HepG2 (cell line): Measurements from ENCODE around the gene METTL26. TPM values are rescaled to one million over a fixed set of nuclear protein-coding genes. Genes with fewer than 3 reads are reported as not detected.
A peak's percentile ranks its signal among the peaks of the same experiment; 100 is the strongest.

ENCODE experiments used
- ATAC-seq: fragments of 200-7000 bp; cut with Tn5 transposase; 3 replicates; pipeline ENCODE4 v1.9.1; 2020; ENCODE audit warnings: mild to moderate bottlenecking, moderate library complexity
- Bru-seq: library from RNA; stranded (reverse); fragments of 400-500 nt; gene quantifications from one replicate; lab custom pipeline; 2021; lab: Mats Ljungman, UMichigan
- BruChase-seq, 2 experiments: library from RNA; stranded (reverse); fragments of 400-500 nt; gene quantifications; one replicate each; lab custom pipeline; 2021; lab: Mats Ljungman, UMichigan
- BruUV-seq: library from RNA; stranded (reverse); fragments of 400-500 nt; replicated peaks from 2 replicates; lab custom pipeline; 2021; lab: Mats Ljungman, UMichigan
- CTCF ChIA-PET: fragments of 300-600 bp; formaldehyde crosslinking; extraction: SDS; loops from one replicate; lab custom pipeline; 2021; ENCODE audit warnings: low total read pairs, inconsistent platforms, low intra/inter-chr PET ratio; lab: Yijun Ruan, JAX
- POLR2A ChIA-PET: fragments of 350-600 bp; sonication (Branson Sonifier 250); formaldehyde crosslinking; loops from one replicate; lab custom pipeline; 2020; ENCODE audit warnings: antibody characterized with exemption, inconsistent platforms; lab: Yijun Ruan, JAX
- DNase-seq: peaks from one replicate; pipeline ENCODE4 v3.0.0-alpha.2; 2015; ENCODE audit warnings: low spot score
- FAIRE-seq: peaks from 3 replicates; lab custom pipeline; 2011; peaks lifted over from hg19 to GRCh38; lab: Jason Lieb, UNC
- H2AFZ ChIP-seq: one replicate; pipeline ENCODE4 v1.6.1; 2011; ENCODE audit warnings: low read length, inconsistent platforms
- H3K27ac ChIP-seq: fragments of 300-600 bp; 3 replicates; pipeline ENCODE4 v1.8.0; 2011; ENCODE audit warnings: mixed run types, mild to moderate bottlenecking, mixed read lengths, low read length, inconsistent platforms; ENCODE audit not compliant: insufficient read depth; ENCODE audit errors: extremely low read length
- H3K27me3 ChIP-seq, 2 experiments: fragments of 200-600 bp in 1 of 2; 2 replicates in 1 of 2; 3 replicates in 1 of 2; pipeline versions ENCODE4 v1.6.0 to v1.8.0; 2011; ENCODE audit warnings: low read length in 2 of 2, mild to moderate bottlenecking in 2 of 2, moderate library complexity in 2 of 2, inconsistent platforms in 1 of 2; ENCODE audit not compliant: insufficient read depth in 2 of 2, control insufficient read depth in 1 of 2
- H3K36me3 ChIP-seq, 2 experiments: fragments of 200-600 bp in 1 of 2; replicated peaks in 1 of 2; 2 replicates in 1 of 2; 3 replicates in 1 of 2; pipeline versions ENCODE4 v1.5.1 to v1.8.0; 2011; ENCODE audit warnings: low read length in 2 of 2, inconsistent platforms in 1 of 2; ENCODE audit not compliant: insufficient read depth in 2 of 2, control insufficient read depth in 1 of 2
- H3K4me1 ChIP-seq: 2 replicates; pipeline ENCODE4 v1.5.1; 2012; ENCODE audit warnings: low read length, inconsistent platforms; ENCODE audit not compliant: insufficient read depth
- H3K4me2 ChIP-seq: 2 replicates; pipeline ENCODE4 v1.6.0; 2011; ENCODE audit warnings: low read depth, low read length, inconsistent platforms
- H3K4me3 ChIP-seq, 3 experiments: fragments of 200-600 bp in 1 of 3; sonication (generic), shearing (Covaris generic) in 1 of 3; replicated peaks in 1 of 3; 2 replicates each; pipeline ENCODE4 v1.5.1; 2011 to 2016; ENCODE audit warnings: low read length in 3 of 3, inconsistent platforms in 2 of 3, low read depth in 2 of 3, mild to moderate bottlenecking in 2 of 3, control low read depth in 1 of 3, mixed read lengths in 1 of 3; ENCODE audit not compliant: insufficient read depth in 1 of 3
- H3K79me2 ChIP-seq: one replicate; pipeline ENCODE4 v1.6.1; 2011; ENCODE audit warnings: low read length, inconsistent platforms; ENCODE audit not compliant: insufficient read depth
- H3K9ac ChIP-seq: 2 replicates; pipeline ENCODE4 v1.6.0; 2011; ENCODE audit warnings: mild to moderate bottlenecking, low read depth, low read length, inconsistent platforms; ENCODE audit not compliant: insufficient read depth
- H3K9me3 ChIP-seq: 2 replicates; pipeline ENCODE4 v1.5.1; 2012; ENCODE audit warnings: mild to moderate bottlenecking, low read length
- H4K20me1 ChIP-seq: 2 replicates; pipeline ENCODE4 v1.6.0; 2011; ENCODE audit warnings: inconsistent platforms, mild to moderate bottlenecking, low read length, moderate library complexity; ENCODE audit not compliant: insufficient read depth
- CEBPG ChIP-seq: IDR thresholded peaks from 2 replicates; pipeline ENCODE4 v1.6.1; 2016
- MYC ChIP-seq: sonication (generic); formaldehyde crosslinking; IDR thresholded peaks from 2 replicates; pipeline ENCODE4 v1.9.0; 2021; ENCODE audit warnings: missing genetic modification reagents, borderline replicate concordance
- SP4 ChIP-seq: sonication (generic); formaldehyde crosslinking; IDR thresholded peaks from 2 replicates; pipeline ENCODE4 v1.8.1; 2023; ENCODE audit warnings: mild to moderate bottlenecking, missing genetic modification reagents
- SRY ChIP-seq: sonication (generic); formaldehyde crosslinking; IDR thresholded peaks from 2 replicates; pipeline ENCODE4 v1.8.0; 2022; ENCODE audit warnings: mild to moderate bottlenecking, missing genetic modification reagents
- STAG1 ChIP-seq: sonication (generic); formaldehyde crosslinking; IDR thresholded peaks from 2 replicates; pipeline ENCODE4 v1.4.0; 2020; ENCODE audit warnings: missing genetic modification reagents
- ZFP90 ChIP-seq: sonication (generic); formaldehyde crosslinking; IDR thresholded peaks from 2 replicates; pipeline ENCODE4 v1.8.0; 2022; ENCODE audit warnings: missing genetic modification reagents, mild to moderate bottlenecking, inconsistent platforms, borderline replicate concordance
- ZNF160 ChIP-seq: sonication (generic); formaldehyde crosslinking; IDR thresholded peaks from 2 replicates; pipeline ENCODE4 v1.8.0; 2022; ENCODE audit warnings: mild to moderate bottlenecking, inconsistent platforms, missing genetic modification reagents
- ZNF230 ChIP-seq: sonication (generic); formaldehyde crosslinking; IDR thresholded peaks from 2 replicates; pipeline ENCODE4 v1.4.0; 2020; ENCODE audit warnings: mild to moderate bottlenecking, missing genetic modification reagents
- ZNF672 ChIP-seq: sonication (generic); formaldehyde crosslinking; IDR thresholded peaks from 2 replicates; pipeline ENCODE4 v1.8.1; 2022; ENCODE audit warnings: missing genetic modification reagents
- ZNF878 ChIP-seq: sonication (generic); formaldehyde crosslinking; IDR thresholded peaks from 2 replicates; pipeline ENCODE4 v1.8.1; 2023; ENCODE audit warnings: mild to moderate bottlenecking, missing genetic modification reagents, moderate library complexity
- WGBS: methylation state at CpG from one replicate; pipeline ENCODE4 v1.1.6; 2017; ENCODE audit warnings: low lambda C conversion rate; 5-methylcytosine and 5-hydroxymethylcytosine counted together
- in situ Hi-C: cut with HindIII; loops from 2 replicates; pipeline ENCODE4 v1.10.0; 2017; ENCODE audit warnings: low pct_unique_long_range_greater_than_20kb; ENCODE audit not compliant: extremely low pct_ligation_motif_present
- intact Hi-C: fragments of 100-400 bp; cut with micrococcal nuclease; formaldehyde crosslinking; loops from one replicate; pipeline ENCODE4 v1.10.0; 2022; ENCODE audit not compliant: unreplicated experiment
- long read RNA-seq, 2 experiments: library from RNA in 1 of 2; library from polyadenylated mRNA in 1 of 2; stranded (forward) in 1 of 2; unstranded in 1 of 2; transcript quantifications; one replicate each; pipeline ENCODE4 v2.0.0, GENCODE V29; 2019 to 2022
- polyA minus RNA-seq, 3 experiments: library from RNA; depleted of rRNA, polyadenylated mRNA; stranded (reverse); fragments of >200 nt; gene quantifications; 2 replicates each; pipeline ENCODE4 v1.2.3, GENCODE V29; 2011; ENCODE audit warnings: low replicate concordance in 1 of 3
- polyA plus RNA-seq, 8 experiments: library from polyadenylated mRNA; depleted of rRNA in 3 of 8; stranded (reverse) in 7 of 8; unstranded in 1 of 8; fragments of >200 nt; fragmentation: Illumina TruSeq in 4 of 8; extraction: Trizol in 4 of 8; gene quantifications; 2 replicates each; pipeline versions ENCODE4 v1.2.1 to v1.2.3, GENCODE V29; 2011 to 2016; ENCODE audit warnings: low read depth in 4 of 8, missing spikeins in 1 of 8, mixed read lengths in 1 of 8; ENCODE audit not compliant: insufficient read depth in 1 of 8
- total RNA-seq, 5 experiments: library from RNA; depleted of rRNA; stranded (reverse); fragments of >200 nt; fragmentation: Illumina TruSeq; extraction: Trizol; gene quantifications; 2 replicates each; pipeline ENCODE4 v1.2.3, GENCODE V29; 2016; ENCODE audit warnings: low read depth in 1 of 5
- TF ChIP-seq, protein P1 (sequence below): sonication (generic); formaldehyde crosslinking; IDR thresholded peaks from 2 replicates; pipeline ENCODE4 v1.4.0; 2020; ENCODE audit warnings: missing genetic modification reagents, mild to moderate bottlenecking, borderline replicate concordance

The METTL26 gene
- total RNA-seq (2016; rRNA removed; fragmentation: Illumina TruSeq; extraction: Trizol) (70.1 and 75.1 TPM in 2 replicates), polyA plus RNA-seq (2011; rRNA removed) (65.5 and 65.8 TPM in 2 replicates), polyA minus RNA-seq (2011; rRNA and poly(A)+ RNA removed; ENCODE audit: low replicate concordance) (66.6 and 95.2 TPM in 2 replicates), Bru-seq, nascent RNA (percentile 61 among the genes with signal in this experiment), BruChase-seq, experiment 1, labeled RNA remaining after a 6-hour chase (percentile 63 among the genes with signal in this experiment), BruChase-seq, experiment 2, labeled RNA remaining after a 2-hour chase (percentile 55 among the genes with signal in this experiment)
- 106 and 145 TPM in 2 replicates for total RNA-seq (2016; cell fraction: cytosol; rRNA removed; fragmentation: Illumina TruSeq; extraction: Trizol; ENCODE audit: low read depth)
- total RNA-seq (2016; cell fraction: insoluble cytoplasmic fraction; rRNA removed; fragmentation: Illumina TruSeq; extraction: Trizol) = 72.6 and 72.8 TPM in 2 replicates
- total RNA-seq (2016; cell fraction: membrane; rRNA removed; fragmentation: Illumina TruSeq; extraction: Trizol) = 85.6 and 121 TPM in 2 replicates
- 25.9 and 26.1 TPM in 2 replicates for total RNA-seq (2016; cell fraction: nucleus; rRNA removed; fragmentation: Illumina TruSeq; extraction: Trizol)
- polyA plus RNA-seq (2011; cell fraction: cytosol; rRNA removed) = 61.3 and 112 TPM in 2 replicates
- 121 and 152 TPM in 2 replicates for polyA plus RNA-seq (2011; cell fraction: nucleus; rRNA removed)
- polyA plus RNA-seq (2012) = 40.7 and 43.0 TPM in 2 replicates
- polyA plus RNA-seq (2016; cell fraction: cytosol; fragmentation: Illumina TruSeq; extraction: Trizol; ENCODE audit: low read depth) = 158 and 183 TPM in 2 replicates
- 91.6 and 101 TPM in 2 replicates for polyA plus RNA-seq (2016; cell fraction: insoluble cytoplasmic fraction; fragmentation: Illumina TruSeq; extraction: Trizol; ENCODE audit: low read depth)
- 118 and 119 TPM in 2 replicates for polyA plus RNA-seq (2016; cell fraction: membrane; fragmentation: Illumina TruSeq; extraction: Trizol; ENCODE audit: low read depth)
- polyA plus RNA-seq (2016; cell fraction: nucleus; fragmentation: Illumina TruSeq; extraction: Trizol; ENCODE audit: insufficient read depth, low read depth) = 66.7 and 70.0 TPM in 2 replicates
- polyA minus RNA-seq (2011; cell fraction: cytosol; rRNA and poly(A)+ RNA removed) = 30.0 and 37.0 TPM in 2 replicates
- 15.3 and 23.3 TPM in 2 replicates for polyA minus RNA-seq (2011; cell fraction: nucleus; rRNA and poly(A)+ RNA removed)
- long read RNA-seq, experiment 1, transcript METTL26-201 (6 exons, 794 nt) = minor isoform, 15 of 122 reads
- long read RNA-seq, experiment 1, transcript METTL26-202 (3 exons, 544 nt) = minor isoform, 20 of 122 reads
- long read RNA-seq, experiment 1, transcript METTL26-204 (4 exons, 558 nt) = minor isoform, 19 of 122 reads
- long read RNA-seq, experiment 1, transcript METTL26-203 (4 exons, 604 nt) = major isoform, 23 of 122 reads
- long read RNA-seq, experiment 1, partial matches to known transcripts = 2 of 122 reads
- long read RNA-seq, experiment 1, other reads (novel, unspliced or antisense) = 18 of 122 reads
- long read RNA-seq, experiment 2, transcript METTL26-204 (4 exons, 558 nt) = minor isoform, 13 of 140 reads
- long read RNA-seq, experiment 2, transcript METTL26-211 (5 exons, 588 nt) = minor isoform, 14 of 140 reads
- long read RNA-seq, experiment 2, transcript METTL26-202 (3 exons, 544 nt) = major isoform, 28 of 140 reads
- long read RNA-seq, experiment 2, transcript METTL26-201 (6 exons, 794 nt) = minor isoform, 8 of 140 reads
- long read RNA-seq, experiment 2, partial matches to known transcripts = 5 of 140 reads
- long read RNA-seq, experiment 2, other reads (novel, unspliced or antisense) = 56 of 140 reads

DNA sequence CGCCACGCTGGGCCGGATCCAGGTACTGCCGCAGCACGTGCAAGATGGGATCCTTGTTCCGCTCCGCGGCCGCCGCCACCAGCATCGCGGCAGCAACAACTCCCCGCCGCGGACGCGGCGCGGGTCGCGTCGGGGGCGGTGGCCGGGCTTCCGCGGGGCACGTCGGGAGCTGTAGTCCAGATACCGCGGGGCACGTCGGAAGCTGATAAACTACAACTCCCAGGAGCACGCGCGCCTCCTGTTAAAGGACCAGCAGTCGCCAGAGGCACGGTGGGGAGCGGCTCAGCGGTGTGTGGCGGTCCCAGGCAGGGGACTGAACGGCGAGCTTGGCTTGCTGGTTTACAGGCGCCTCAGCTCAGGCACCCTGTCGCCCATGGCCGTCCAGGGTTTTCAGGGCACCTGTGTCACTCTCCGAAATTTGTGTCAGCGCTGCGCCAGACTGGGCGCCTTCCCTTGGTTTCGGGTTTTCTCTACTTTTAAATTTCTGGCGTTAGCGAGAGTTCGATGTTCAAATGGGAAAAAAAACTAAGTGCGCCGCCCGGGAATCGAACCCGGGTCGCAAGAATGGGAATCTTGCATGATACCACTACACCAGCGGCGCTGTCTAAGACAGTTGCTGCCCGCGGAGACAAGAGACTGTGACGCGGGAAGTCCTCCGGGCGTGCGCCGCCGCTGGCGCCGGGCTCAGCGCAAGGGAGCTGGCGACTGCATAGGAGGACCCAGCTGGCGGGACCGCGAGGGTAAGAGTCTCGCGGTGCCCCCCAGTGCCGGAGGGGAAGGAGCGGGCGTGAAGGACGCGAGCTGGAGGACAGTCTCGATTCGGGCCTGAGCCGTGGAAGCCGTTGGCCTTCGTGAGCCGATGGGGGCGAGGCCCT, at the start of gene METTL26:
Gene METTL26 (minus strand): TSS at position 100 of the 875 bp plus-strand sequence. CDS start 15 bp downstream, at position 85.
- WGBS = 0% methylated on average over 8 of the region's 91 CpGs
- ATAC-seq (peak; percentile 80), DNase-seq (peak; percentile 92), FAIRE-seq (peak; percentile 36)
- peak within 1 kb of the TSS; percentile 88 for H3K27ac ChIP-seq
- H3K9me3 ChIP-seq = no peaks in the 10 kb centered on the region
- intact Hi-C loops = no loop called here
- peaks cover 6% of the 10 kb centered on the region for H3K79me2 ChIP-seq
- peak within 1 kb of the TSS; percentile 90 to 94 (median 92) for H3K4me3 ChIP-seq
- BruUV-seq = no TSS peak
- no peak within 1 kb of the TSS for H2AFZ ChIP-seq
- in situ Hi-C loops = no loop called here
- no peaks in the 10 kb centered on the region; a peak in 1 of 5 replicates for H3K36me3 ChIP-seq
- CTCF ChIA-PET = no interaction called here
- peak within 1 kb of the TSS; percentile 83 for H3K9ac ChIP-seq
- peaks cover 37% of the 10 kb centered on the region for H3K4me1 ChIP-seq
- POLR2A ChIA-PET = interaction anchor here (0.8 to 2.1 kb wide), 14 partner anchors 9 to 284 kb away, joined by 3 to 13 read pairs (median 3); partner anchors contain the start of genes AXIN1, RHOT2, STUB1 and WDR24
- H3K27me3 ChIP-seq = no peaks in the 10 kb centered on the region
- H4K20me1 ChIP-seq = no peaks in the 10 kb centered on the region
- H3K4me2 ChIP-seq = peak within 1 kb of the TSS; percentile 99
- TF ChIP-seq MYC (peak; percentile 95), STAG1 (CRISPR knock-in tag) (no peak), ZNF672 (CRISPR knock-in tag) (peak; percentile 86; the same call in 1 of the 2 replicates), ZNF230 (CRISPR knock-in tag) (peak; percentile 51; the same call in 1 of the 2 replicates), ZNF160 (CRISPR knock-in tag) (no peak; the same call in 1 of the 2 replicates), ZNF878 (CRISPR knock-in tag) (no peak), ZFP90 (peak; percentile 54; the same call in 1 of the 2 replicates), SRY (CRISPR knock-in tag) (no peak), CEBPG (CRISPR knock-in tag) (no peak; the same call in 1 of the 2 replicates), SP4 (peak; percentile 82)
- TF ChIP-seq, protein P1, sequence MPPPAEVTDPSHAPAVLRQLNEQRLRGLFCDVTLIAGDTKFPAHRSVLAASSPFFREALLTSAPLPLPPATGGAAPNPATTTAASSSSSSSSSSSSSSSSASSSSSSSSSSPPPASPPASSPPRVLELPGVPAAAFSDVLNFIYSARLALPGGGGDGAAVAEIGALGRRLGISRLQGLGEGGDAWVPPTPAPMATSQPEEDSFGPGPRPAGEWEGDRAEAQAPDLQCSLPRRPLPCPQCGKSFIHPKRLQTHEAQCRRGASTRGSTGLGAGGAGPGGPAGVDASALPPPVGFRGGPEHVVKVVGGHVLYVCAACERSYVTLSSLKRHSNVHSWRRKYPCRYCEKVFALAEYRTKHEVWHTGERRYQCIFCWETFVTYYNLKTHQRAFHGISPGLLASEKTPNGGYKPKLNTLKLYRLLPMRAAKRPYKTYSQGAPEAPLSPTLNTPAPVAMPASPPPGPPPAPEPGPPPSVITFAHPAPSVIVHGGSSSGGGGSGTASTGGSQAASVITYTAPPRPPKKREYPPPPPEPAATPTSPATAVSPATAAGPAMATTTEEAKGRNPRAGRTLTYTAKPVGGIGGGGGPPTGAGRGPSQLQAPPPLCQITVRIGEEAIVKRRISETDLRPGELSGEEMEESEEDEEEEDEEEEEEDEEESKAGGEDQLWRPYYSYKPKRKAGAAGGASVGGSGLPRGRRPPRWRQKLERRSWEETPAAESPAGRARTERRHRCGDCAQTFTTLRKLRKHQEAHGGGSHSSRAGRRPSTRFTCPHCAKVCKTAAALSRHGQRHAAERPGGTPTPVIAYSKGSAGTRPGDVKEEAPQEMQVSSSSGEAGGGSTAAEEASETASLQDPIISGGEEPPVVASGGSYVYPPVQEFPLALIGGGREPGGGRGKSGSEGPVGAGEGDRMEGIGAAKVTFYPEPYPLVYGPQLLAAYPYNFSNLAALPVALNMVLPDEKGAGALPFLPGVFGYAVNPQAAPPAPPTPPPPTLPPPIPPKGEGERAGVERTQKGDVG = no peak
